ENCODE results near the gene SKOR2.

The SKOR2 gene

DNA sequence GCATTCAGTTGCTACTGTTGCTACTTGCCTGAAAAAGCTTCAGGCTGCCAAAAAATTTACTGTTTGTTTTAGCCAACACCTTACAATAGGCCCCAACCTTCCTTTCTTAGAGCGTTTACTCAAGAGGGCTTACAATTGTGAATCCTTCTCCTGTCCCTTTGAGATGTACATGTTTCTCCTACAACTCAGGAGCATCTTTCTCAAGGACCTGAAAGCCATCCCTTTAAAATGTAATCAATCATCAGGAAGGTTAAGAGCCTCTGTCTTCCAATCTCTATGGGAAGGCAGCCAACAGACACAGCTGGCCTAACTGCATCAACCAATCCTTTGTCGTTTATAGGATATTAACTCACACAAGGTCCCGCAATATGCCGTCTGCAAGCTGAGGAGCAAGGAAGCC lies 71.9 kb downstream of the SKOR2 start:
- DNase-seq (ENCODE audit: low read depth): no peak
- H3K4me3 ChIP-seq (ENCODE audit: control insufficient read depth, low read depth, low read length): no peak overlapping the region
- TF ChIP-seq, protein P1, sequence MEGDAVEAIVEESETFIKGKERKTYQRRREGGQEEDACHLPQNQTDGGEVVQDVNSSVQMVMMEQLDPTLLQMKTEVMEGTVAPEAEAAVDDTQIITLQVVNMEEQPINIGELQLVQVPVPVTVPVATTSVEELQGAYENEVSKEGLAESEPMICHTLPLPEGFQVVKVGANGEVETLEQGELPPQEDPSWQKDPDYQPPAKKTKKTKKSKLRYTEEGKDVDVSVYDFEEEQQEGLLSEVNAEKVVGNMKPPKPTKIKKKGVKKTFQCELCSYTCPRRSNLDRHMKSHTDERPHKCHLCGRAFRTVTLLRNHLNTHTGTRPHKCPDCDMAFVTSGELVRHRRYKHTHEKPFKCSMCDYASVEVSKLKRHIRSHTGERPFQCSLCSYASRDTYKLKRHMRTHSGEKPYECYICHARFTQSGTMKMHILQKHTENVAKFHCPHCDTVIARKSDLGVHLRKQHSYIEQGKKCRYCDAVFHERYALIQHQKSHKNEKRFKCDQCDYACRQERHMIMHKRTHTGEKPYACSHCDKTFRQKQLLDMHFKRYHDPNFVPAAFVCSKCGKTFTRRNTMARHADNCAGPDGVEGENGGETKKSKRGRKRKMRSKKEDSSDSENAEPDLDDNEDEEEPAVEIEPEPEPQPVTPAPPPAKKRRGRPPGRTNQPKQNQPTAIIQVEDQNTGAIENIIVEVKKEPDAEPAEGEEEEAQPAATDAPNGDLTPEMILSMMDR (IDR thresholded peaks at IDR 0.05; ENCODE audit: control insufficient read depth, insufficient read depth, low read depth, low read length, missing control alignments): no peak

DNA sequence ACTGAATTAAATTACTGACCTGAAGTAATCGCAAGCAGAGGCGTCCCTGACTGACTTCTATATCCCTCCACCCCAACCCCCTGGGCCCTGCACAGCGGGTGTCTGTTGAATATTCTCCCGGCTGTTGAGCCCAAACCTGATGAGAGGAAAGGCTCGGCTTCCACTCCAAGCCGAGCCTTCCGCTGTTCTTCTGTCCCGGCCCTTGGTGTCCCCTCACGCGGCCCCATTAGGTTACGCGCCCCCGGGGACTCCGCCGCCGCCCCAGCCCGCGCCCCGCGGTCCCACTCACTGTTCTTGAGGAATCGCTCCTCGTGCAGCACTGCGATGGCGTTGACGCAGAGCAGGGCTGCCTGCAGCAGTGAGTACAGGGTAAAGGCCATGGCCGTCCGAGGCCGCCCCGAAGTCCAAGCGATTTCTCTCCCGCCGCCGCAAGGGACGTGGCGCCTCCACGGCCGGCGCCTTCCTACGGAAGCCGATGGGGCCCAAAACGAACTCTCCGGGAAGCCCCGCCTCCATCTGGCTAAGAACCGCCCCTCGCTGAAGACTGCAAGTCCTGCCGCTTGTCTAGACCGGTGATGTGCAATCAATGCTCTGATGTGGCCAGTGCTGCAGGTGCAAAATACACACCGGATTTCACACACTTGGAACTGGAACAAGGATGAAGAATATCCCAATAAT lies 75.4 kb downstream of the SKOR2 start, which contains the start of gene IER3IP1:
IER3IP1 (minus strand) TSS at position 467 of the 678 bp plus-strand sequence; CDS start at position 380, 87 bp downstream.
- DNase-seq (ENCODE audit: low read depth): peak; percentile 64

DNA sequence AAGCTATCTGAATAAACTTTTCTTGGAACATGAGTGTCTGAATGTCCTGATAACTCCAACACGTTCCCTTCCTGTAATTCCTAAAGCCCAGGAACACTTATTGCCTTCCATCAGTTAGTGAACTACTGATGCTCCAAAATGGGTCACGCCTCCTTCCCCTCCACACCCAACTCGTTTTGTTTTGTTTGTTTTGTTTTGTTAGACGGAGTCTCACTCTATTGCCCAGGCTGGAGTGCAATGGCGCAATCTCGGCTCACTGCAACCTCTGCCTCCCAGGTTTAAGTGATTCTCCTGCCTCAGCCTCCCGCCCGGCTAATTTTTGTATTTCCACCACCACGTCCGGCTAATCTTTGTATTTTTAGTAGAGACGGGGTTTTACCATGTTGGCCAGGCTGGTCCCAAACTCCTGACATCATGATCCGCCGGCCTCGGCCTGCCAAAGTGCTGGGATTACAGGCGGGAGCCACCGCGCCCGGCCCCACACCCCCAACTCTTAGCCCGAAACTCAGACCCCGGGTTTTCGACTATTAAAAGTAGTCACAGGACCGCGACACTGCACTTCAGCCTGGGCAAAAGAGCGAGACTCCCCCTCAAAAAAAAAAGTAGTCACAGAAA lies 76.1 kb downstream of the SKOR2 start:
- H3K4me3 ChIP-seq (ENCODE audit: control insufficient read depth, low read depth, low read length): peak overlapping the region; percentile 79

More for the DNA sequence above, 75.4 kb downstream of the SKOR2 start, which contains the start of gene IER3IP1:
- TF ChIP-seq, protein P1 (IDR thresholded peaks at IDR 0.05; ENCODE audit: control insufficient read depth, insufficient read depth, low read depth, low read length, missing control alignments): peak; percentile 8
- H3K4me3 ChIP-seq (ENCODE audit: control insufficient read depth, low read depth, low read length): peak within 1 kb of the TSS; percentile 79

DNA sequence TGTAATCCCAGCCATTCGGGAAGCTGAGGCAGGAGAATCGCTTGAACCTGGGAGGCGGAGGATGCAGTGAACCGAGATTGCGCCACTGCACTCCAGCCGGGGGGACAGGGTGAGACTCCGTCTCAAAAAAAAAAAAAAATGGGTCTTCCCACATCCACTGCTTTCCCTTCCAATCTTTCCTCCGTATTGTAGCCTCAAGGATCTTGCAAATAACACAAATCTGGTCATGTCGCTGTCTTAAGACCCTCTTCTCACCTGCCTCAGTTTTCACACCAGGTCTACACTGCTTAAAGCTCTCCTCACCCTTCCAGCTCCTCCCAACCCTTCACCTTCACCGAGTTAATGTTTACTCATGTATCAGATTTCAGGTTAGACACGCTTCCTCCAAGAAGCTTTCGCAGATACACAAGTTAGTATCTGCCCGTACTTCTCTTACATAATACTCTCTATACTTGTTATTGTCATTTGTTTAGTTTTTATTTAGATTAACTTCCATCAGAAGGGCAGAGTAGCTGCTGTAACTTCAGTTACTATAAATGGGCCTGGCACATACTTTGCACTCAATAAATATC lies 76.8 kb downstream of the SKOR2 start:
- TF ChIP-seq, protein P1 (IDR thresholded peaks at IDR 0.05; ENCODE audit: control insufficient read depth, insufficient read depth, low read depth, low read length, missing control alignments): no peak
- no peak for DNase-seq (ENCODE audit: low read depth)

More for the DNA sequence above, 76.1 kb downstream of the SKOR2 start:
- TF ChIP-seq, protein P1 (IDR thresholded peaks at IDR 0.05; ENCODE audit: control insufficient read depth, insufficient read depth, low read depth, low read length, missing control alignments): no peak
- DNase-seq (ENCODE audit: low read depth): no peak

DNA sequence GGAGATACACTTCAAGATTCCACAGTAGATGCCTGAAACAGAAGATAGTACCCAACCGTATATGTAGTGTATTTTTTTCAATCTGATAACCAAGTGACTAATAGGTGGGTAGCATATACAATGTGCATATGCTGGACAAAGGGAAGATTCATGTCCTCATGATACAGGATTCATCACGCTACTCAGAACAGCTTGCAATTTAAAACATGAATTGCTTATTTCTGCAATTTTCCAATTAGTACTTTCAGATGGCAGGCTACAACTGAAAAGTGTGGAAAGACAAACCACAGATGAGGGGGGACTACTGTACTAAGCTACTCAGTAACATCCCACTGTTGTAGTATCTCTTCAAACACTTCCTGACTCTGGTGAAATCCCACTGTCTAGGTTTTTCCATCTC lies 79.0 kb downstream of the SKOR2 start:
- no peak overlapping the region for H3K4me3 ChIP-seq (ENCODE audit: control insufficient read depth, low read depth, low read length)
- no peak for DNase-seq (ENCODE audit: low read depth)
- TF ChIP-seq, protein P1 (IDR thresholded peaks at IDR 0.05; ENCODE audit: control insufficient read depth, insufficient read depth, low read depth, low read length, missing control alignments): no peak

More for the DNA sequence above, 76.8 kb downstream of the SKOR2 start:
- H3K4me3 ChIP-seq (ENCODE audit: control insufficient read depth, low read depth, low read length): peak overlapping the region; percentile 79

DNA sequence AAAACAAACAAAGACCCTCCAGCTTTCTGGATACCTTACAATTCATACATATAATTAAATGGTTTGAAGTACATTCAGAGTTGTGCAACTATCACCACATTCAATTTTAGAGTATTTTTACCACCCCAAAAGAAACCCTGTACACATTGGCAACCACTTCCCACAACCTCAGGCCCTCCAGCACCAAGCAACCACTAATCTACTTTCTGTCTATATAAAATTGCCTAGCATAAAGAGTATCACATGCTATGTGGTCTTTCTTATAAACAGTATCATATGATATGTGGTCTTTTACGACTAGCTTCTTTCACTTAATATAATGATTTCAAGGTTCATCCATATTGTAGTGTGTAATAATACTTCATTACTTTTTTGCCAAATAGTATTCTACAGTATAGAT lies 82.5 kb downstream of the SKOR2 start:
- H3K4me3 ChIP-seq (ENCODE audit: control insufficient read depth, low read depth, low read length): no peak overlapping the region
- TF ChIP-seq, protein P1 (IDR thresholded peaks at IDR 0.05; ENCODE audit: control insufficient read depth, insufficient read depth, low read depth, low read length, missing control alignments): no peak
- no peak for DNase-seq (ENCODE audit: low read depth)
